H1 (cell line): ENCODE data around the gene MTG1. TPM values are rescaled to one million over a fixed set of nuclear protein-coding genes. Genes with fewer than 3 reads are reported as not detected.

Experiments
- CBX5 ChIP-seq: fragments of 300-800, 300-1000 bp; sonication (generic); IDR thresholded peaks from 2 replicates; pipeline ENCODE4 v1.7.1; 2016; ENCODE audit warnings: antibody characterized with exemption, low read length, low read depth
- CREB1 ChIP-seq: IDR thresholded peaks from 2 replicates; pipeline ENCODE4 v1.6.1; 2012; ENCODE audit warnings: inconsistent platforms
- KDM5A ChIP-seq: fragments of 200-600 bp; IDR thresholded peaks from 2 replicates; pipeline ENCODE4 v1.7.1; 2012; ENCODE audit warnings: mild to moderate bottlenecking, low read length, inconsistent platforms, mixed read lengths
- NRF1 ChIP-seq: IDR thresholded peaks from 2 replicates; pipeline ENCODE4 v1.6.1; 2011; ENCODE audit warnings: mild to moderate bottlenecking, low read depth, low read length, improper control_type of control experiment
- RBBP5 ChIP-seq: IDR thresholded peaks from 2 replicates; pipeline ENCODE4 v1.7.1; 2012; ENCODE audit warnings: low read depth, mild to moderate bottlenecking, inconsistent platforms, low read length, moderate library complexity, borderline replicate concordance
- RFX5 ChIP-seq: IDR thresholded peaks from 2 replicates; pipeline ENCODE4 v1.6.1; 2011; ENCODE audit warnings: low read depth, low read length, improper control_type of control experiment, borderline replicate concordance
- SP1 ChIP-seq: IDR thresholded peaks from 2 replicates; pipeline ENCODE4 v1.6.1; 2011; ENCODE audit warnings: low read depth, low read length
- polyA plus RNA-seq, 7 experiments: library from polyadenylated mRNA; depleted of rRNA in 3 of 7; stranded (reverse) in 5 of 7; unstranded in 2 of 7; fragments of >200 nt in 5 of 7; fragments of 200-250 nt in 2 of 7; gene quantifications; 1 replicate in 5 of 7; 2 replicates in 1 of 7; 4 replicates in 1 of 7; pipeline versions ENCODE4 v1.2.1 to v1.2.3, GENCODE V29; 2011 to 2013; ENCODE audit warnings: missing spikeins in 2 of 7, mixed read lengths in 2 of 7
- total RNA-seq: library from RNA; stranded (reverse); fragmentation: NEBNext Ultra II Directional; extraction: Animal tissue kit (Norgen Biotek cat#: 25700); gene quantifications from 2 replicates; pipeline ENCODE4 v1.2.1, GENCODE V29; 2021
- TF ChIP-seq, protein P1 (sequence below), 3 experiments: IDR thresholded peaks; 1 replicate in 2 of 3; 2 replicates in 1 of 3; pipeline versions ENCODE4 v1.5.1 to v1.6.1; 2011; ENCODE audit warnings: low read length in 3 of 3, mild to moderate bottlenecking in 3 of 3, inconsistent platforms in 2 of 3, low read depth in 1 of 3, moderate library complexity in 1 of 3; ENCODE audit not compliant: insufficient read depth in 1 of 3; ENCODE audit errors: control extremely low read depth in 1 of 3
- TF ChIP-seq, protein P2 (sequence below): IDR thresholded peaks from 2 replicates; pipeline ENCODE4 v1.6.1; 2011; ENCODE audit warnings: low read length, improper control_type of control experiment

Gene MTG1
- total and polyA plus RNA-seq, 2 of the 8 experiments (the other 6 are each of a cell fraction or from before 2014, with no cell fraction given), result 56.6 to 81.6 TPM

DNA sequence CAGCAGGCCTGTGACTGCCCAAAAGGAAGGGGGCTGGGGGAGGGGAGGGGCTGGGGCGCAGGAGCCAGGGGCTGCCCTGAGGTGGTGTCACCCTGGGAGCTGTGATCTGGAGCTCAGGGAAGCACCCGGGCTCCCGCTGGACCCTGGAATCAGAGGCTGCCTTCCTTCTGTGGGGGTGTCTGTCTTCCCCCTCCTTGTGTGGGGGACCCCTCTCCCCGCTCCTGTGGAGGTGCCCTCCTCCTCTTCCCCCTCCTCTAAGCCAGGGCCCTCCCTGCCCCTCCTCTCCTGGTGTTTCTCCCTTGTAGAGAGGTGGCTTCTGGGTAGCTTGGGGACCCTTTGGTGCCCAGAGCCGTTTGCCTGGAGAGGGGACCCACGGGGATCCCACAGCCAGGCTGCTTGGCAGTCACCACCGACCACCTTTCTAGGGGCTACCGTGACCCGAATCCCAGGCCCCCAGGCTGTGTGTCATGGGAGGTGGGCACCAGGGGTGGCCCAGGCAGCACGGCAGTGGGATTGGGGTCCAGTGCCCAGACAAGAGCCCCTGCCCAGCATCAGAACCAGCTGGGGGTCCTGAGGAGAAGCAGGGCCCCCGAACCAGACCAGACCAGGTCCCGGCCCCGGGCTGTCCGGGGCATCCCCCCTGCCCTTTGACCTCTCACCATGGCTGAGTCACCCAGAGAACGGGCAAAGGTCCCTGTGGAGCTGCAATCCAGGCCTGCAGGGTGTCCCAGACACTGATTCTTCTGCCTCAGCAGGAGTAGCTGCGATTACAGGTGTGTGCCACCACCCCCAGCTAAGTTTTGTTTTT lies 46.0 kb upstream of the MTG1 start (continued):
- TF ChIP-seq, protein P1, sequence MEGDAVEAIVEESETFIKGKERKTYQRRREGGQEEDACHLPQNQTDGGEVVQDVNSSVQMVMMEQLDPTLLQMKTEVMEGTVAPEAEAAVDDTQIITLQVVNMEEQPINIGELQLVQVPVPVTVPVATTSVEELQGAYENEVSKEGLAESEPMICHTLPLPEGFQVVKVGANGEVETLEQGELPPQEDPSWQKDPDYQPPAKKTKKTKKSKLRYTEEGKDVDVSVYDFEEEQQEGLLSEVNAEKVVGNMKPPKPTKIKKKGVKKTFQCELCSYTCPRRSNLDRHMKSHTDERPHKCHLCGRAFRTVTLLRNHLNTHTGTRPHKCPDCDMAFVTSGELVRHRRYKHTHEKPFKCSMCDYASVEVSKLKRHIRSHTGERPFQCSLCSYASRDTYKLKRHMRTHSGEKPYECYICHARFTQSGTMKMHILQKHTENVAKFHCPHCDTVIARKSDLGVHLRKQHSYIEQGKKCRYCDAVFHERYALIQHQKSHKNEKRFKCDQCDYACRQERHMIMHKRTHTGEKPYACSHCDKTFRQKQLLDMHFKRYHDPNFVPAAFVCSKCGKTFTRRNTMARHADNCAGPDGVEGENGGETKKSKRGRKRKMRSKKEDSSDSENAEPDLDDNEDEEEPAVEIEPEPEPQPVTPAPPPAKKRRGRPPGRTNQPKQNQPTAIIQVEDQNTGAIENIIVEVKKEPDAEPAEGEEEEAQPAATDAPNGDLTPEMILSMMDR (IDR thresholded peaks at IDR 0.05; ENCODE audit: control extremely low read depth in 1 of 3, insufficient read depth in 1 of 3, low read depth in 1 of 3, low read length in 3 of 3), result no peak
- no peak for TF ChIP-seq CBX5
- TF ChIP-seq NRF1, result no peak
- no peak for TF ChIP-seq CREB1
- no peak for TF ChIP-seq RFX5
- no peak for TF ChIP-seq KDM5A
- TF ChIP-seq SP1, result no peak
- TF ChIP-seq, protein P2, sequence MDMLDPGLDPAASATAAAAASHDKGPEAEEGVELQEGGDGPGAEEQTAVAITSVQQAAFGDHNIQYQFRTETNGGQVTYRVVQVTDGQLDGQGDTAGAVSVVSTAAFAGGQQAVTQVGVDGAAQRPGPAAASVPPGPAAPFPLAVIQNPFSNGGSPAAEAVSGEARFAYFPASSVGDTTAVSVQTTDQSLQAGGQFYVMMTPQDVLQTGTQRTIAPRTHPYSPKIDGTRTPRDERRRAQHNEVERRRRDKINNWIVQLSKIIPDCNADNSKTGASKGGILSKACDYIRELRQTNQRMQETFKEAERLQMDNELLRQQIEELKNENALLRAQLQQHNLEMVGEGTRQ, result no peak
- no peak for TF ChIP-seq RBBP5
